Right lung (tissue), 5 donors: ENCODE results near the gene AKR1C4. TPM values are rescaled to one million over a fixed set of nuclear protein-coding genes. Genes with fewer than 3 reads are reported as not detected.
"Not testable (repeated sequence)": the region's sequence is repeated elsewhere in the genome, so short reads cannot be mapped to it uniquely, and the experiment has no call there.

Experiments
- DNase-seq, 2 donors: peaks; one replicate each; pipeline ENCODE4 v3.0.0-alpha.2; 2013
- polyA plus RNA-seq, 5 donors: library from polyadenylated mRNA; unstranded; fragments of 120-200 nt; gene quantifications; one replicate each; pipeline versions ENCODE4 v1.2.1 to v1.2.3, GENCODE V29; 2013; ENCODE audit warnings: inconsistent platforms in 1 of 5, low replicate concordance in 1 of 5; ENCODE audit not compliant: insufficient read length in 5 of 5, insufficient read depth in 1 of 5

Gene AKR1C4
- polyA plus RNA-seq, 5 donors: not detected

GRCh38 chr10:5206799-5207198 lies 10.2 kb downstream of the AKR1C4 start:
- DNase-seq: no peak

GRCh38 chr10:5209776-5210175 lies 13.1 kb downstream of the AKR1C4 start:
- not testable (repeated sequence) for DNase-seq

GRCh38 chr10:5210261-5210660 lies 13.6 kb downstream of the AKR1C4 start:
- not testable (repeated sequence) for DNase-seq

- DNase-seq: no peak
Measured at GRCh38 chr10:5211696-5212536, 15.3 kb downstream of the AKR1C4 start.

- no peak for DNase-seq
Measured at GRCh38 chr10:5216801-5217200, 20.2 kb downstream of the AKR1C4 start.

GRCh38 chr10:5219262-5219661 lies 22.6 kb downstream of the AKR1C4 start:
- DNase-seq: no peak

GRCh38 chr10:5222942-5223341 lies 26.3 kb downstream of the AKR1C4 start:
- DNase-seq: not testable (repeated sequence)

- no peak for DNase-seq
Measured at GRCh38 chr10:5229019-5229418, 32.4 kb downstream of the AKR1C4 start.

- no peak for DNase-seq
Measured at GRCh38 chr10:5233324-5233723, 36.7 kb downstream of the AKR1C4 start.

GRCh38 chr10:5234106-5234860 lies 37.6 kb downstream of the AKR1C4 start:
- DNase-seq: peak; percentile 47 to 49

GRCh38 chr10:5237541-5237940 lies 40.9 kb downstream of the AKR1C4 start:
- not testable (repeated sequence) for DNase-seq

GRCh38 chr10:5242585-5242984 lies 45.9 kb downstream of the AKR1C4 start:
- no peak for DNase-seq

GRCh38 chr10:5243521-5243987 lies 46.9 kb downstream of the AKR1C4 start:
- no peak for DNase-seq

- DNase-seq: no peak
Measured at GRCh38 chr10:5252177-5253037, 55.8 kb downstream of the AKR1C4 start.

- no peak for DNase-seq
Measured at GRCh38 chr10:5254488-5254887, 57.9 kb downstream of the AKR1C4 start.

- DNase-seq: not testable (repeated sequence)
Measured at GRCh38 chr10:5257768-5258167, 61.1 kb downstream of the AKR1C4 start.

GRCh38 chr10:5259132-5259951 lies 62.7 kb downstream of the AKR1C4 start:
- DNase-seq: no peak

- DNase-seq: no peak
Measured at GRCh38 chr10:5259952-5260578, 63.4 kb downstream of the AKR1C4 start.

GRCh38 chr10:5260828-5261227 lies 64.2 kb downstream of the AKR1C4 start:
- no peak for DNase-seq

GRCh38 chr10:5265139-5265538 lies 68.5 kb downstream of the AKR1C4 start:
- DNase-seq: no peak
